NCI-H748 (cell line): ENCODE measurements around the gene BRDT.

ENCODE experiments used
- DNase-seq: peaks from one replicate; lab custom pipeline; 2025; ENCODE audit not compliant: unreplicated experiment; lab: John Stamatoyannopoulos, UW

The BRDT gene

GRCh38 chr1:91949356-91949699 is at the start of gene BRDT:
Gene BRDT, plus strand, starts transcription at chr1:91949401. Its CDS starts 13,354 bp downstream, at chr1:91962755.
- no peak for DNase-seq

- no peak for DNase-seq
Measured at GRCh38 chr1:91900562-91900961, 48.6 kb upstream of the BRDT start.

DNA sequence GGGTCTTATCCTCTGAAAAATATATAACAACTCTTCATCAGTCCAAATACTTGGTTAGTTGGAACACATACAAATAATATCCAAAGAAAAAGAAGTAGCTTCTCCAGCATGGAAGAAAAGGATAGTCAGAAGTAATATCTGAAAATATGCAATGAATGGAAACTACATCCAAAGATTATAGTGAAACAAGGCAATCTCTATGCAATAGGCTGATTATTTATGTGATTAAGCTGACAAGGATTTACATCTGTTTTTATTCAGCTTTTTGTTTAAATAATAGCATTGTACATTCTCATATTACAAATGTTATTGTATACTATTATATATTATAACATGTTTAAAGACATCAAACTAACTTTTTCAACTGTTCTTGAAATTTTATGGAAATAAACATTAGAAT is 48.0 kb upstream of the BRDT start:
- DNase-seq = no peak

GRCh38 chr1:91912266-91912665 is 36.9 kb upstream of the BRDT start:
- DNase-seq = no peak

DNA sequence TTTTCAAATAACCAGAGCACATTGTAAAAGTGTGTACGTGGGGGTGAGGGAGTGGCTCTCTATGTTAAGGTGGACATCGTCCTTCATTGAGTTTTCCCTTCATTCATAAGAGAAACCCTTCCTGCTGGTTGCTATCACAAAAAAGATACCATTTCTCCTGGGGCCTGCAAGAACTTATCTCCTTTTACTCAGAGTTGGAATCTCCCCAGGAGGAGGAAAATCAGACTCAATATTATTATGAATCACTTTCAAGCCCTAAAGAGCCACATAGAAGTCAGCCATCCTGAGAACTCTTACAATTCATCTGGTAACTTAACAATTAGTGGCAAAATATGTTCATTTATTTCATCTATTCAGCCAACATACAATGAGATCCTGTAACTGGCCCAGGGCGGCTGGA is 36.2 kb upstream of the BRDT start:
- DNase-seq = no peak

DNA sequence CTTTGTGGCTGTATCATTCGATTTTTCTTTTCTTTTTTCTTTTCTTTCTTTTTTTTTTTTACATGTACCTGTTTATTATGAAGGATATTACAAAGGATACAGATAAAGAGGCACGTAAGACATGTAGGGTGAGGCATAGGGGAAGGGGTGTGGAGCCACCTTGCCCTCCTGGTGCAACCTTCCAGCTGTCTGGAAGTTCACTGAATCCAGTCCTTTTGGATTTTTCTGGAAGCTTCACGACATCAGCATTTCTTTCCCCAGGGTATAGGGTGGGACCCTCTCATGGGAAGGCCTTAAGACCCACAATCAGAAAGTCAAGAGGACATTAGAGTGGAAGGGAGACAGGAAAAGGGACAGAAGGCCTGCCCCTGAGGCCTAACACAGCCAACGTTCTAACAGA is 33.2 kb upstream of the BRDT start:
- no peak for DNase-seq

DNA sequence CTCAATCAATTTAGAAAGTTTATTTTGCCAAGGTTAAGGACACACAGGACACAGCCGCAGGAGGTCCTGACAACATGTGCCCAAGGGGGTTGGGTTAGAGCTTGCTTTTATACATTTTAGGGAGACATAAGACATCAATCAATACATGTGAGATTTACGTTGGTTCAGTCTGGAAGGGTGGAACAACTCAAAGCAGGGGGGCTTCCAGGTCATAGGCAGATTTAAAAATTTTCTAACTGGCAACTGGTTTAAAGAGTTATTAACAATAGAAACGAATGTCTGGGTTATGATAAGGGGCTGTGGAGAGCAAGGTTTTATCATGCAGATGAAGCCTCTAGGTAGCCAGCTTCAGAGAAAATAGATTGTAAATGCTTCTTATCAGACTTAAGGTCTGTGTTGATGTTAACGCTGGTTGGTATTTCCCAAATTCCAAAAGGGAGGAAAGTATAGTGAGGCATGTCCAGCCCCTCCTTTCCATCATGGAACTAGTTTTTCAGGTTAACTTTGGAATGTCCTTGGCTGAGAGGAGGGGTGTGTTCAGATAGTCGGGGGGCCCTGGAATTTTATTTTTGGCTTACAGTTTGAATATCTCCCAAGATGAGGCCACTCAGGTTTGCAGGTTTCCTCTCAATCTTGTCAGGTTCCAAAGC is 32.3 kb upstream of the BRDT start:
- DNase-seq = no peak

GRCh38 chr1:91919962-91920361 is 29.2 kb upstream of the BRDT start:
- no peak for DNase-seq

DNA sequence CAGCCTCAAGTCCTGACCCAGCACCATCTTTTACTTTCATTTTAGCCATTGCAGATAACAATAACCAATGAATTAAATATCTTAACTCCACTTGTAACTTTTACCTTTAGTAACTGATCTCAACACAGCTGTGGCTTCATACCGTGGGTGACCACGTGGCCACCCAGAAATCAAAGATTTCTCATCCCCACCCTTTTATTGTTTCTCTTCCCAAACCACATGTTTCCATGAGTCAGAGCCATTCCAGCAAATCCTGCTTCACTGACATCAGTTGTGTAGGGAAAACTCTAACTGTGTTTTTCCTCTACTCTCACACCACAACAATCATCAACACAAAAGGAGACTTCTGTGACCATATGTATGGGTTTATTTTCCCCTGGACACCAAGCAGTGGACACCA is 25.1 kb upstream of the BRDT start:
- no peak for DNase-seq

DNA sequence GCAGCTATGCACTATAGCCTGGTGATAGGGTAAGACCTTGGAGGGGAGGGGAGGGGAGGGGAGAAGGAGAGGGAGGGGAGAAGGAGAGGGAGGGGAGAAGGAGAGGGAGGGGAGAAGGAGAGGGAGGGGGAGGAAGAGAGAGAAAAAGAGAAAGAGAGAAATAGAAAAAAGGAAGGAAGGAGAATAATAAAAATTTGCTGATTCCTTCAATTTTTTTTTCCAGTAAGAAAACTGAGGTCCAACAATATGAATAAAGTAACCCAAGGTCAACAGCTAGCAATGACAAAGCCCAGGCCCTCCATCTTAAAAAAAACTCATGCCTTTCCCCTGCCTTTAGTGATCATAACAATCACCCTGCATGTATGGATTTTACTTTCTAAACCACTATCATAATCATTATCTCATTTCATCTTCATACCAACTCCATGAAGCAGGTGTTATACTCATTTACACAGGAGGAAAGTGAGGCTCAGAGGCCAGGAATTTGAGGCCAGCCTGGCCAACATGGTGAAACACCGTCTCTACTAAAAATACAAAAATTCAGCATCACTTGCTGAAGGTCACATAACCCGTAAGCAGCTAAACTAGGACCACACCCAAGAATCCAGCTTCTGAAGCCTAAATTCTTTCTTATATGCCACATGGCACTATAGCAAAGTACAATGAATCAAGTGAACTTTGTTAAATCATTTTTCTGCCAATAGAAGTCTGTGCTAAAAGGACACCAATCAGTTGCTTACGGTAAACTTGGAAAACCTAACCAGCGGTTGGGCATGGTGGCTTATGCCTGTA is 23.4 kb upstream of the BRDT start:
- no peak for DNase-seq

DNA sequence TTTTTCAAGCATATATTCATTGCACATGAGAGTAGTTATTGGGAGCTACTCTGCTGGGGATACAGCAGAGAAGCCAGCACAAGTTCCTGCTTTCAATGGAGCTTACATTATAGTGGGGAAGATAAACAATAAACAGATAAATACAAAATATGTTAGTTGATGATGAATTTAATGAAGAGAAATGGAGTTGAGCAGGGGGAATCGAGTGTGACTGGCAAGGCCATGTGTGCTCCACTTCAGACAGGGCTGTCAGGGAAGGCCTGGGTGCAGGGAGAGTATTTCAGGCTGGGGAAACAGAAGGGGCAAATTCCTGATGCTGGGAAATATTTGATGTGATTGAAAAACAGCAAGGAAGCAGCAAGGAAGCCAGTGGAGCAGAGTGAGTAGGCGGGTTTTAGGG is 21.2 kb upstream of the BRDT start:
- no peak for DNase-seq

- no peak for DNase-seq
Measured at GRCh38 chr1:91929250-91929649, 20.0 kb upstream of the BRDT start.

DNA sequence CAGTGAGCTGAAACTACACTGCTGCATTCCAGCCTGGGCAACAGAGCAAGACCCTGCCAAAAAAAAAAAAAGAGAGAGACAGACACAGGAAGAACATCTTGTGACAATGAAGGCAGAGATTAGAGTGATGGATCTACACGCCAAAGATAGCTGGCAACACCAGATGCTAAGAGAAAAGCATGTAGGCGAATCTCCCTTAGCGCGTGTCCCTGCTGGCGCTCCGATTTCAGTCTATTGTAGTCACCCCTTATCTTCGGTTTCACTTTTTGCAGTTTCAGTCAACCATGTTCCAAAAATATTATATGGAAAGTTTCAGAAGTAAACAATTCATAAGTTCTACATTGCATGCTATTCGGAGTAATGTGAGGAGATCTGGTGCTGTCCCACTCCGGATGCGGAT is 11.6 kb upstream of the BRDT start:
- DNase-seq = no peak

DNA sequence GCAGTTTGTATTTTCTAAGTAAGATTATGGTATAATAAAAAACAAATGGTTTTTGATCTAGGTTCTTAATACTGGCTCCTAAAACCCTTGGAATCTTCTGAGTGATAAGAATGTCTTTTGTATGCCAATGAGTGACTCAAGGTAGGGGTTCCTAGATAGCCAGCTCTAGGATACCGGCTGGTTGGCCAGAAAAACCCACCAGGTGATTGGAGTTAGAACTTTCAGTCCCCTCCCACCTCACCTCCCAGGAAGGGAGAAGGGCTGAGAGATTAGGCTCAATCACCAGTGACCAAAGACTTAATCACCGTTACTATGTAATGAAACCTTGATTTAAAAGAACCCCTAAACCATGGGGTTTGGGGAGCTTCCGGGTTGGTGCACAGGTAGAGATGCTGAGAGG is 8.7 kb upstream of the BRDT start:
- no peak for DNase-seq

DNA sequence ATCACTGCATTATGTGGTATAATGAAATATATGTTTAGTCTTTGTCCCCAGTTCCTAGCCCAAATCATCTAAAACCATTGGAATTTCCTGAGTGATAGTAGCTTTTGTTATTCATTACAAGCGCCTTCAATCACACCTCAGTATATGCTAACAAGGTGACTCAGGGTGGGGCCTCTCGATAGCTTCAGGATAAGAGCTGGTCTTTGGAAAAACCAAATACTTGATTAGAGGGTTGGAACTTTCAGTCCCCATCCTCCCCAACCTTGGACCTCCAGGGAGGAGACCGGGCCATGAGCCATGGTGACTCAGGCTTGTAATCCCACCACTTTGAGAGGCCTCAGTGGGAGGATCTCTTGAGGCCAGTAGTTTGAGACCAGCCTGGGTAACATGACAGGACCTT is 5.1 kb upstream of the BRDT start:
- no peak for DNase-seq

DNA sequence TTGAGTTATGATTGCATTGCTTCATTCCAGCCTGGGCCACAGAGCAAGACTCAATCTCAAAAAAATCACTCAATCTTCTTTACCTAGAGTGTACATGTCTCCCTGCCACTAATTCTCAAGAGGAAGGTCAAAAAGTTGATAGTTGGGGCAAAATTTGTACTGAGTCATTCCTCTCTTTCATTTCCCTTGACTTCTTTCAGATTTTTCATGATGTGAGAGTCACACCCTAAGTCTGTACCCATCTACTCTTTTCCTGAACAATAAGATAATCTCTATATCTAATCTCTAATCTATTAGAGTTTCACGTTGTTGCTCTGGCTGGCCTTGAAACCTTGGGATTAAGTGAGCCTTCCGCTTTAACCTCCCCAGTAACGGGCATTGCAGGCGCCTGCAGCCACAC is 1.1 kb upstream of the BRDT start:
- DNase-seq = no peak

DNA sequence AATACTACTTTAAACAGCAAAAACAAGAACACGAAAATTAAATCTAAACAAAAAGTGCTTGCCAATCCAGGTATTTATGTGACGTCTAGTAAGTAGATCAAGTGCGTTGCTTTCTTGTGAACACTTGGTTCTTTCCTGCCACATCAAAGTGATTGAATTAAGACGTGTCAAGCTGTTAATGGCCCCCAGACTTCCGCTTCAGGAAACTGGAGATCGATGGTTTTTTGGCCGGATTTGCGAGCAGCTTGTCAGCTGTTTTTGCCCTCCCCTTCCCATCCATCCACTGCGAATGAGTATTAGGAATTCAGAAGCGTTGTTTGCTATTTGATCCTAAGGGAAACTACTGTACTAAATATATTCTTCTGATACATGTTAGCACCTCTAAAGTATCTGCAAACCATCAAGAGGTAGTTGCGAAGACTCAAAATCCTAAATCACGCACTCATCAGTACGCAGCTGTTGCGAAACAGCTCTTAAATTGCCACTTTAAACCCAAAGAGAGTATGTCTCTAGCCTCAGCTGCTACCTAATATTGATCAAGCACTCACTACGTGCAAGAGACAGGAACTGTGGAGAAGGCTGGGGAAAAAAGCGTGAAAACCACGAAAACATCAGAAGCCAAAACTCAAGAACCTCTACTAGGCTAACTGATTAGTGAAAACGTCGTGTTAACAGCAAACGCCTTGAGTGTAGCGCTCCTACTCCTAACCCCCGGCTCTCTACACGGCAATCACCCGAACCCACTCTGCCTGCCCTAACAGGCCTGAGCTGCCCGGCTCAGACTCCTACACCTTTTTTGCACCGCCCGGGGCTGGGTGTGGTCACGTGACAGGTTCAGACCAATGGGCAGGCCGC is 473 bp upstream of the BRDT start:
- no peak for DNase-seq

DNA sequence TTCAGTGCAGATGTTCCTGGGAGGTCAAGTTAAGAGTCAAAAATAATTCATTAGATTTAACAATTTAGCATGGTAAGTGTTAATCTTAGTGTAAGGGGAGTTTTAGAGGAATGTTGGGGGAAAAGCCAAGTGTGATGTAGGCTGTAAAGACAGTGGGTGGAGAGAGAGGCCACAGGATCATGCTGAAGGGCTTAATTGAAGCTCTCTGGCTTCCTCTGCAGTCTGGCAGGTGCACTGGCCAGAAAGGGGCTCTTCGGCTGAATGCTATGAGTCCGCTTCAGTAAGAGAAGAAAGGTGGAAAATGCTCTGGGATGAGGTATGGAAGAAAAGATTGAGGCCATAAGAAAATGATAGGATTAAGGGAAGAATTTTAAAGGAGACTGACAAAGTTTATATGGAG is 3.0 kb downstream of the BRDT start:
- no peak for DNase-seq

DNA sequence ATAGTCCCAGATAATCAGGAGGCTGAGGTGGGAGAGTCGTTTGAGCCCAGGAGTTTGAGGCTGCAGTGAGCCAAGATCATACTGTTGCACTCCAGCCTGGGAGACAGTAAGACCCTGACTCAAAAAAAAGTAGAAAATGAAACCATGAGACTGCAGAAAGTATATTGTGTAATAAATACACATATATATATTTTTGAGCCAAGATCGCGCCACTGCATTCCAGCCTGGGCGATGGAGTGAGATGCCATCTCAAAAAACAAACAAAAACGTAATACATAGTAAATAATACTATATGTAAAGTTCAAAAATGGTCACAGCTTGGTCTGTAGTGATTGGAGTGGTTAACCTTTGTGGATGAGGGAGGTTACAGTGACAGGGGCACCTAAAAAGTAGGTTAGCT is 9.7 kb downstream of the BRDT start:
- DNase-seq = no peak

- no peak for DNase-seq
Measured at GRCh38 chr1:91968334-91968733, 19.1 kb downstream of the BRDT start.

DNA sequence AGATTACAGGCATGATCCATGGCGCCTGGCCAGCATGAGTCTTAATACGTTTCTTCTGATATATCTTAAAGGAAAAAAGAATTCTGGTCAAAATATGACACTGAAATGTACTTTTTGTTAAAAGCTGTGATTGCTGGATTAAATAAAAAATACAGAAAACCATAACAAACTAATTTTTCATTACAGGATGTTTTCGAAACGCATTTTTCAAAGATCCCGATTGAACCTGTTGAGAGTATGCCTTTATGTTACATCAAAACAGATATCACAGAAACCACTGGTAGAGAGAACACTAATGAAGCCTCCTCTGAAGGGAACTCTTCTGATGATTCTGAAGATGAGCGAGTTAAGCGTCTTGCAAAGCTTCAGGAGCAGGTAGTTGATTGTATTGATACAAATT is 30.2 kb downstream of the BRDT start:
- DNase-seq = no peak

DNA sequence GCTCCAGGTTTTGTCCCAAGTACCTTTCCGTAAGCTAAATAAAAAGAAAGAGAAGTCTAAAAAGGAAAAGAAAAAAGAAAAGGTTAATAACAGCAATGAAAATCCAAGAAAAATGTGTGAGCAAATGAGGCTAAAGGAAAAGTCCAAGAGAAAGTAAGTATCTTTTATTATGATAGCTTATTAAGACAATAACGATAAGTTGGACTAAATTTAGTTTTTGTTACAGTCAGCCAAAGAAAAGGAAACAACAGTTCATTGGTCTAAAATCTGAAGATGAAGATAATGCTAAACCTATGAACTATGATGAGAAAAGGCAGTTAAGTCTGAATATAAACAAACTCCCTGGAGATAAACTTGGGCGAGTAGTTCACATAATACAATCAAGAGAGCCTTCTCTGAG is 31.5 kb downstream of the BRDT start:
- no peak for DNase-seq
